Psoas muscle (tissue), 8 donors: ENCODE measurements around the gene SLC2A14. TPM values are rescaled to one million over a fixed set of nuclear protein-coding genes. Genes with fewer than 3 reads are reported as not detected.
"Not testable (repeated sequence)": the region's sequence is repeated elsewhere in the genome, so short reads cannot be mapped to it uniquely, and the experiment has no call there.

Experiments used
- ATAC-seq, 4 donors: fragments of 200-7000 bp; cut with Tn5 transposase; one replicate each; pipeline ENCODE4 v1.9.1; 2020; ENCODE audit warnings: moderate library complexity in 3 of 4, mild to moderate bottlenecking in 2 of 4
- DNase-seq, 2 donors: peaks; one replicate each; pipeline ENCODE4 v3.0.0-alpha.2; 2020
- H3K27ac ChIP-seq: fragments of 200-600 bp; one replicate; pipeline ENCODE4 v1.8.0; 2022
- H3K27me3 ChIP-seq, 3 donors: fragments of 200-600 bp in 1 of 3; one replicate each; pipeline versions ENCODE4 v1.6.1 to v1.8.0; 2013 to 2022; ENCODE audit warnings: low read length in 2 of 3, mild to moderate bottlenecking in 2 of 3, moderate library complexity in 1 of 3; ENCODE audit not compliant: insufficient read depth in 3 of 3
- H3K36me3 ChIP-seq, 2 donors: fragments of 200-600 bp in 1 of 2; one replicate each; pipeline versions ENCODE4 v1.6.1 to v1.8.0; 2013 to 2022; ENCODE audit warnings: low read depth in 1 of 2, mild to moderate bottlenecking in 1 of 2, moderate library complexity in 1 of 2; ENCODE audit not compliant: insufficient read depth in 1 of 2
- H3K4me1 ChIP-seq: fragments of 200-600 bp; one replicate; pipeline ENCODE4 v1.8.0; 2022
- H3K4me3 ChIP-seq: fragments of 200-600 bp; one replicate; pipeline ENCODE4 v1.8.0; 2022; ENCODE audit warnings: mild to moderate bottlenecking
- H3K9me3 ChIP-seq: fragments of 200-600 bp; one replicate; pipeline ENCODE4 v1.8.0; 2022
- WGBS, 3 donors: extraction: QIAGEN DNeasy Blood & Tissue Kit; methylation state at CpG; one replicate each; pipeline versions ENCODE4 v1.1.6 to v1.1.7; 2013; 5-methylcytosine and 5-hydroxymethylcytosine counted together
- intact Hi-C, 2 donors: fragments of 100-400 bp; cut with DNase I; formaldehyde crosslinking; loops; one replicate each; pipeline versions ENCODE4 v1.11.0 to v1.14.2; 2022
- polyA plus RNA-seq, 3 donors: library from polyadenylated mRNA; stranded (reverse); fragments of 200-250 nt; gene quantifications; one replicate each; pipeline ENCODE4 v1.2.3, GENCODE V29; 2013
- total RNA-seq, 4 donors: library from RNA; stranded (reverse); fragmentation: NEBNext Ultra II Directional in 2 of 4; extraction: Animal tissue kit (Norgen Biotek cat#: 25700) in 2 of 4; gene quantifications; one replicate each; pipeline versions ENCODE4 v1.2.1 to v1.2.4, GENCODE V29; 2021 to 2023
- TF ChIP-seq, protein P1 (sequence below): fragments of 200-600 bp; IDR thresholded peaks from one replicate; pipeline ENCODE4 v1.8.0; 2022; ENCODE audit warnings: antibody characterized with exemption
- donor health status: healthy with polysubstance abuse.
- donor health status: DM: no; HTN: no; CAD: no; lungs with moderate emphysema.
- donor health status: Bipolar disorder and iron deficiency.
- donor health status: healthy.
- donor health status: DM: yes; HTN: yes; CAD: no.
- donor health status: DM: no; HTN: no; CAD: no.
- donor health status: DM: no; HTN: no; CAD: no.
- donor health status: DM: yes; HTN: yes; CAD: no.

SLC2A14 gene
- total and polyA plus RNA-seq, 7 donors: 0.03 to 0.37 (median 0.21) TPM; not detected in 1

DNA sequence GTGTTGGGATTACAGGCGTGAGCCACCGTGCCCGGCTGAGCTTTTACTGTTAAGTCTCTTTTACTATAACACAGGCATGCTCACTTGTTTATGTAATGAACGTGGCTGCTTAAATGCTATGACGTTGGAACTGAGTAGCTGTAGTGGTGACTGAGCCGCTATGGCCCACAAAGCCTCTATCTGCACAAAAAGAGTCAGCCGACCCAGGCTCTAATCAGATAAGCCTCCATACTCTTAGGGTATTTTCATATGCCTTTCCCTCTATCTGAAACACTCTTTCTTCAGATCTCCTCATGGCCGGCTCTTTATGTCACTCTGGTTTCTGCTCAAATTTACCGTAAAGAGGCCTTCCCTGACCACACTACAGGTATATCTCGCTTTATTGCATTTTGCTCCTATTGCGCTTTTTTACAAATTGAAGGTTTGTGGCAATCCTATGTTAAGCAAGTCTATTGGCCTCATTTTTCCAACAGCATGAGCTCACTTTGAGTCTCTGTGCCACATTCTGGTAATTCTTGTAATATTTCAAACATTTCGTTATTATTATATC is 8.0 kb downstream of the SLC2A14 start:
- intact Hi-C loops: loop anchor here in 1 of 2 donors (5.0 kb wide), 1 partner anchor 128 kb away; no protein-coding TSS in a partner anchor
- Histone ChIP-seq H3K27me3 (no peaks in the 10 kb centered on the region), H3K9me3 (no peaks in the 10 kb centered on the region), H3K27ac (no peak overlapping the region), H3K4me3 (no peak overlapping the region), H3K36me3 (no peaks in the 10 kb centered on the region), H3K4me1 (no peaks in the 10 kb centered on the region)
- 75 to 83% (median 78%) methylated on average over 12 of the region's 12 CpGs for WGBS, 3 donors
- DNase-seq (no peak), ATAC-seq (no peak)
- TF ChIP-seq, protein P1, sequence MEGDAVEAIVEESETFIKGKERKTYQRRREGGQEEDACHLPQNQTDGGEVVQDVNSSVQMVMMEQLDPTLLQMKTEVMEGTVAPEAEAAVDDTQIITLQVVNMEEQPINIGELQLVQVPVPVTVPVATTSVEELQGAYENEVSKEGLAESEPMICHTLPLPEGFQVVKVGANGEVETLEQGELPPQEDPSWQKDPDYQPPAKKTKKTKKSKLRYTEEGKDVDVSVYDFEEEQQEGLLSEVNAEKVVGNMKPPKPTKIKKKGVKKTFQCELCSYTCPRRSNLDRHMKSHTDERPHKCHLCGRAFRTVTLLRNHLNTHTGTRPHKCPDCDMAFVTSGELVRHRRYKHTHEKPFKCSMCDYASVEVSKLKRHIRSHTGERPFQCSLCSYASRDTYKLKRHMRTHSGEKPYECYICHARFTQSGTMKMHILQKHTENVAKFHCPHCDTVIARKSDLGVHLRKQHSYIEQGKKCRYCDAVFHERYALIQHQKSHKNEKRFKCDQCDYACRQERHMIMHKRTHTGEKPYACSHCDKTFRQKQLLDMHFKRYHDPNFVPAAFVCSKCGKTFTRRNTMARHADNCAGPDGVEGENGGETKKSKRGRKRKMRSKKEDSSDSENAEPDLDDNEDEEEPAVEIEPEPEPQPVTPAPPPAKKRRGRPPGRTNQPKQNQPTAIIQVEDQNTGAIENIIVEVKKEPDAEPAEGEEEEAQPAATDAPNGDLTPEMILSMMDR: no peak

DNA sequence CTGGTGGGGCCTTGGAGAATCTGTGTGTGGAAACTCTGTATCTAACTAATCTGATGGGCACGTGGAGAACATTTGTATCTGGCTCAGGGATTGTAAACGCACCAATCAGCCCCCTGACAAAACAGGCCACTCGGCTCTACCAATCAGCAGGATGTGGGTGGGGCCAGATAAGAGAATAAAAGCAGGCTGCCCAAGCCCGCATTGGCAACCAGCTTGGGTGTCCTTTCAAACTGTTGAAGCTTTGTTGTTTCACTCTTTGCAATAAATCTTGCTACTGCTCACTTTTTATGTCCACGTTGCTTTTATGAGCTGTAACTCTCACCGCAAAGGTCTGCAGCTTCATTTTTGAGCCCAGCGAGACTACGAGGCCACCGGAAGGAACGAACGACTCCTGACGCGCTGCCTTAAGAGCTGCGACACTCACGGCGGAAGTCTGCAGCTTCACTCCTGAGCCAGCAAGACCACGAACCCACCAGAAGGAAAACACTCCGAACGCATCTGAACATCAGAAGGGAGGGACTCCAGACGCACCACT is 9.8 kb downstream of the SLC2A14 start:
- not testable (repeated sequence) for DNase-seq, H3K4me1 ChIP-seq, H3K36me3 ChIP-seq, ATAC-seq, H3K4me3 ChIP-seq, H3K27ac ChIP-seq, H3K9me3 ChIP-seq, H3K27me3 ChIP-seq
- WGBS, 3 donors: 61 to 70% (median 62%) methylated on average over 20 of the region's 20 CpGs
- intact Hi-C loops: loop anchor here in 1 of 2 donors (5.0 kb wide), 1 partner anchor 129 kb away; no protein-coding TSS in a partner anchor

DNA sequence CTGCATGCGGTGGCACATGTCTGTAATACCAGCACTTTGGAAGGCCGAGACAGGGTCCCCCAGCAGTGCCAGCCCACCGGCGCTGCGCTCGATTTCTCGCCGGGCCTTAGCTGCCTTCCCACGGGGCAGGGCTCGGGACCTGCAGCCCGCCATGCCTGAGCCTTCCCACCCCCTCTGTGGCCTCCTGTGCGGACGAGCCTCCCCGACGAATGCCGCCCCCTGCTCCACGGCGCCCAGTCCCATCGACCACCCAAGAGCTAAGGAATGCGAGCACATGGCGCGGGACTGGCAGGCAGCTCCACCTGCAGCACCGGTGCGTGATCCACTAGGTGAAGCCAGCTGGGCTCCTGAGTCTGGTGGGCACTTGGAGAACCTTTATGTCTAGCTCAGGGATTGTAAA is 10.4 kb downstream of the SLC2A14 start:
- ATAC-seq, H3K4me1 ChIP-seq, H3K36me3 ChIP-seq, H3K9me3 ChIP-seq, H3K4me3 ChIP-seq, H3K27ac ChIP-seq, H3K27me3 ChIP-seq, DNase-seq: not testable (repeated sequence)
- WGBS, 3 donors: 91 to 95% (median 94%) methylated on average over 24 of the region's 24 CpGs
- intact Hi-C loops: loop anchor here in 1 of 2 donors (5.0 kb wide), 1 partner anchor 130 kb away; no protein-coding TSS in a partner anchor

DNA sequence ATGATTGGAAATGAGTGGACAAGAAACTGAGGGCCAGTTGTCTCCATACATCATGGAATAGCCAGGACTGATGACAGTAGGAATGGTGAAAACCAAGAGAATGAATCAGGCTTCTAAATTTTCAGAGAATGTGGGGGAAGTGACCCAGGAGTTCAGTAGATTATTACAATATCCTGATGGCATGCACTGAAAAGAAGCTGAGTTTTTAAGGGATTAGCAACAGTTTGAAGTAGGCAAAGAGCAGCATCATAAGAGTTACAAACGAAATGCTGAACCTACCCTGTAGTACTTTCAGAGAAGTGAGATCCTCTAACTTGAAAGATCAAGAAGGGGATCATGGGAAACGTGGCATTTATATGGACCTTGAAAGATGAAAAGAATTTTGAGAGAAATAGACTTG is 13.2 kb downstream of the SLC2A14 start:
- TF ChIP-seq, protein P1: no peak
- Histone ChIP-seq H3K36me3 (no peaks in the 10 kb centered on the region), H3K27me3 (no peaks in the 10 kb centered on the region), H3K9me3 (no peaks in the 10 kb centered on the region), H3K4me3 (no peak overlapping the region), H3K27ac (no peak overlapping the region), H3K4me1 (no peaks in the 10 kb centered on the region)
- ATAC-seq: no peak
- intact Hi-C loops: no loop called here
- no peak for DNase-seq
- WGBS, 3 donors: 17 to 24% (median 22%) methylated on average over 2 of the region's 2 CpGs

DNA sequence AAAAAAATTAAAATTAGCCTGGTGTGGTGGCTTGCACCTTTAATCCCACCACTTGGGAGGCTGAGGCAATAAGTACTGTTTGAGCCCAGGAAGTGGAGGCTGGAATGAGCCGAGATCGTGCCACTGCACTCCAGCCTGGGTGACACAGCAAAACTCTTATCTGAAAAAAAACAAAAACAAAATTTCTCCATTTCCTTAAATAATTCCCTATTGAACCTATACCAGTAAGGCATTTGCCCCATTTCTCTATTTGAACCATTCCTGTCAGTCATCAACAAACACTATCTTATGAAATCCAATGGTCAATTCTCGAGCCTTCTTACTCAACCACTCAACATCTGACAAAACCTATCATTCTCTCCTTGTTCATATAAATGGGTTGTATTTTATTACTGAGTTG is 14.7 kb downstream of the SLC2A14 start:
- no peak overlapping the region for H3K27ac ChIP-seq
- intact Hi-C loops: no loop called here
- DNase-seq (no peak), ATAC-seq (no peak)
- H3K4me1 ChIP-seq: no peaks in the 10 kb centered on the region
- TF ChIP-seq, protein P1: no peak
- 83 to 89% (median 83%) methylated on average over 3 of the region's 3 CpGs for WGBS, 3 donors
- H3K27me3 ChIP-seq: no peaks in the 10 kb centered on the region
- H3K9me3 ChIP-seq: no peaks in the 10 kb centered on the region
- H3K4me3 ChIP-seq: no peak overlapping the region
- no peaks in the 10 kb centered on the region for H3K36me3 ChIP-seq

DNA sequence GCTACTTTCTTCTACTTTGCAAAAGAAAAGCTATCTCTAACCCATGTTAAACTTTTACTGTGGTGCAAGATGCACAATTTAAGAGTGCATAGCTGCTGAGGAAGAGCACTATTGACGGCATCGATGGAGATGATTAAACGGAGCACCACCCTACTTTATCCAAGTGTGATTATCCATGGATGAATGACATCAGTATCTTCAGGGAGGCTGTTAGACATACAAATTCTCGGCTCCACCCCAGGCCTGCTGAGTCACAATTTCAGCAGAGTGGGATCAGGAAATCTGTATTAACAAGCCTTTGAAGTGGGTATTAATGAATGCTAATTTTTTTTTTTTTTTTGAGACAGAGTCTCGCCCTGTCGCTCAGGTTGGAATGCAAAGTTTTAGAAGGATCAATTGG is 16.2 kb downstream of the SLC2A14 start:
- Histone ChIP-seq H3K4me1 (no peaks in the 10 kb centered on the region), H3K27me3 (no peaks in the 10 kb centered on the region), H3K9me3 (no peaks in the 10 kb centered on the region), H3K27ac (no peak overlapping the region), H3K4me3 (no peak overlapping the region), H3K36me3 (no peaks in the 10 kb centered on the region)
- ATAC-seq: no peak
- no peak for DNase-seq
- 85 to 86% (median 85%) methylated on average over 6 of the region's 6 CpGs for WGBS, 3 donors
- TF ChIP-seq, protein P1: no peak
- intact Hi-C loops: no loop called here
